ENCODE data around the gene RUVBL2.

Gene RUVBL2

GRCh38 chr19:48964205-48965039, 29.3 kb upstream of the RUVBL2 start:
- no peak for DNase-seq

- peak; percentile 96 for DNase-seq
Observed at GRCh38 chr19:48965040-48965805, 28.5 kb upstream of the RUVBL2 start, which contains the start of gene FTL. Gene FTL (plus strand): TSS chr19:48965309. CDS start chr19:48965508, 199 bp downstream.

DNA sequence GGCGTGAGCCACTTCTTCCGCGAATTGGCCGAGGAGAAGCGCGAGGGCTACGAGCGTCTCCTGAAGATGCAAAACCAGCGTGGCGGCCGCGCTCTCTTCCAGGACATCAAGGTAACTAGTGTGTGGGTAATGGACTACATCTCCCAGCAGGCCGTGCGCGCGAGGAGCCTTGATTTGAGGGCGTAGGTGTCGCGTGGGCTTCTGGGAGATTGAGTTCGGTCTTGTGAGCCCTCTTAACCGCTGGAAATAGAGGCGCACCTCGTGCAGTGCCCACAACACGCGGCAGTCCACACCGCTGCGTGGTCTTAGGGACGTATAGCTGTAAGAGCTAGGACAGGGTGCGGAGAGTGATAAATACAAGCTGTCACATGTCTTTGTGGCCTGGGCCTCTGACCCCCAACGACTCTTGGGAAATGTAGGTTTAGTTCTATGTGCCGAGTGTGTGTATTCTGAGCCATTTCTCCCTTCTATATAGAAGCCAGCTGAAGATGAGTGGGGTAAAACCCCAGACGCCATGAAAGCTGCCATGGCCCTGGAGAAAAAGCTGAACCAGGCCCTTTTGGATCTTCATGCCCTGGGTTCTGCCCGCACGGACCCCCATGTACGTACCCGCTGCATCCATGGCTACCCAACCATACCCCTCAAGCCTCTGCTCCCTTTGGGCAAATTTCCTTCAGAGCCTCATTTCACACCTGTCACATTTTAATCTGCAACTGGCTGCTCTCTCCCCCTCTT, 27.7 kb upstream of the RUVBL2 start:
- DNase-seq: peak; percentile 87

DNA sequence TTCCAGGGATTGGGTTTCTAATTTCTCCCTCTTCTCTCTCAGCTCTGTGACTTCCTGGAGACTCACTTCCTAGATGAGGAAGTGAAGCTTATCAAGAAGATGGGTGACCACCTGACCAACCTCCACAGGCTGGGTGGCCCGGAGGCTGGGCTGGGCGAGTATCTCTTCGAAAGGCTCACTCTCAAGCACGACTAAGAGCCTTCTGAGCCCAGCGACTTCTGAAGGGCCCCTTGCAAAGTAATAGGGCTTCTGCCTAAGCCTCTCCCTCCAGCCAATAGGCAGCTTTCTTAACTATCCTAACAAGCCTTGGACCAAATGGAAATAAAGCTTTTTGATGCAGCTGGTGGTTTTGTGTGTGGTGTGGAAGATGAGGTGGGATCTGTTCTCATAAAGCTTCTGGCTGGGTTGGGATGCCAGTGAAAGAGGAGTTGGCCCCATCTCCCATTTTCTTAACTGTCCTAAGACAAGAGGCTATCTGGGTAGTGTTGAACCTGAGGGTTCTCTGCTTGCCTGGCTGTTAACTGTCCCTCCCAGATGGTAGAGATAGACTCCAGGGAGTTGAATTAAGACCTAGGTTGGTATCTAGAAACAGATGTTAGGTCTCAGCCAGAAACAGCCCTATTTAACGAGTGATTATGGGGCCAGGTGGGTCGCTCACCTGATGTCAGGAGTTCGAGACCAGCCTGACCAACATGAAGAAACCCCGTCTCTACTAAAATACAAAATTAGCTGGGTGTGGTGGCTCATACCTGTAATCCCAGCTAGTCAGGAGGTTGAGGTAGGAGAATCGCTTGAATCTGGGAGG, 26.9 kb upstream of the RUVBL2 start:
- DNase-seq: no peak

DNA sequence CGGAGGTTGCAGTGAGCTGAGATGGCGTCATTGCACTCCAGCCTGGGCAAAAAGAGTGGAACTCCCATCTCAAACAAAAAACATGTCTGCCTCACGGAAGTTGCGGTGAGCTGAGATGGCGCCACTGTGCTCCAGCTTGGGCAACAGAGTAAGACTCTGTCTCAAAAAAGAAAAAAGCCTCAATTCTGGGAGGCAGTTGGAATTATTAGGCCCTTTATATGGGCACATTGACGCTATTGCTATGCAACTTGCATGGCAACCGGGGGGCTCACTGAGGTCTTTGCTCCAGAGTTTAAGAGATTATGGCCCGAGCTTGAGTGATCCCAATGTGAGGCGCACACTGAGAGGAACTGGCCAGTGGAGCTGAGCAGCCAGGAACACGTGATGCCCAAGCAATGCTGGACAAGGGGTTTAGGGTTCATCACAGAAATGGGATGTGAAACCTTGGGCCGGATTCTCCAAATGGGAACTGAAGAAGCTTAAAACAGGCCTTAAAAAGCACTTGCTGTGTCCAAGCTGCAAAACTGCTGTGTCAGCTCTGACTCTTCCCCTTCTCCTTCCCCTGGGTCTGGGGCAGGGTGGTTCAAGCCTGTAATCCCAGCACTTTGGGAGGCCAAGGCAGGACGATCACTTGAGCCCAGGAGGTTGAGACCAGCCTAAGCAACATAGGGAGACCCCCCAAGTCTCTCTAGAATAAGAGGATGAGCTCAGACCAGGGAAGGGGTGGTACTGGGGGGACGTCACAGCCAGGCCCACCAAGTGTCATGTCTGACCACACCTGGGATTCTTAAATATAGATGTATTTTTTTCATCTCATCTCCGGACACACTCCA, 26.1 kb upstream of the RUVBL2 start:
- peak; percentile 78 for DNase-seq

DNA sequence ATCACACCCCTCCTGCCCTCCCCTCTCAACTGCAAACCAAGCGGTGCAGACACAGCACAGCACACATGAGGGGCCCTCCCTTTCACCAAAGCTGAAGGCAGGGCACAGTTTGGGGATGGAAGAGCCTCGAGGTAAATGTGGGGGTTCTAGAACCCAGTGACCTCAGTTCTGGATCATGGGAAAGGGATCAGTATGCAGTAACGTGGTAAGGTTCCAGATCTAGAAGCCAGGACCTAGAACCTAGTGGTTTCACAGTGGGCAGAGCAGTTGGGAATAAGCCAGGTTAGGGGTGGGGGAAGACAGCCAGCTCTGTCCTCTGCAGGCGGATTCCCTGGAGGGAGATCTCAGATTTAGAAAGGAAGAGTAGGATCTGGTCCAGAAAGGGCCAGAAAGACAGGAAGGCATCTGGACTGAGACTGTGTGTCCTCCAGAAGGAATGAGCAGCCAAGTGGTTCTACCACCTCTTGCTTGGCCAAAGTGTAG, 25.5 kb upstream of the RUVBL2 start:
- no peak for DNase-seq

GRCh38 chr19:48968813-48969218, 24.9 kb upstream of the RUVBL2 start:
- no peak for DNase-seq

DNA sequence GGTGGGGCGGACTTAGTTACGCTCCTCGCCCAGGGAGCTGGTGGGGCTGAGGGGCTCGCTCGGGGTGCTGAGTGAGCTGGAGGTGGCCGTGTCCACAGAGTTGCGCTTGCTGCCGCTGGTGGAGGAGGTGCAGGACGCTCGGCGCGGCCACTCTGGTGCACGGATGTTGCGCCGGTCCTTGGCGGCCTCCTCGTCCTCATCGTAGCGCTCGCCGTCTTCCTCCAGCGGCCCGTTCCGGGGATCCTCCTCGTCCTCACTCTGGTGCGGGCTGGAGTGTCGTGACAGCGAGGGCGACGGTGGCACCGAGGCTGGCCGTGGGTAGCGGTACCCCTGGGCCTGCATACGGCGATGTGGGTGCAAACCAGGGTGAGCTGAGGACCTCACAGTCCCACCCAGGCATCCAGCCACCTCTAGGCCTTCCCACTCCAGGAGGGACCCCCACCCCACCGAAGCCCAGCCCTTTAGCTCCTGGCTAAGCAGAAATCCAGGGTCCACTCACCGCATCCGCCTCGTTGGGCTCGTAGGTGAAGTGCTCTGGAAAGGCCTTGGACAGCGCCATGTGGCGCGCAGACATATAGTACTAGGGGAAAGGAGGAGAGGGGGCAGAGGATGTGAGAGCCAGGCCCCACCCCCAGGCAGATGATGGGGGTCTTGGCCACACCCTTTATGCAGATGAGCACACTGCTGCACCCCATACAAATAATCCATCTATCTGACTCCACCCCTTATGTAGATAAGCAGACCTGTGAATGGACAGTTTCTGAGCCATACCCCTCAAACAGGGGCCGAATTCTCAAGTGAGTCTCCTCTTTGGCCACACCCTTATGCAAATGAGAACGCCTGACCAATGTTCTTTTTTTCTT, 24.2 kb upstream of the RUVBL2 start:
- no peak for DNase-seq

GRCh38 chr19:48970139-48970766, 23.4 kb upstream of the RUVBL2 start:
- DNase-seq: no peak

DNA sequence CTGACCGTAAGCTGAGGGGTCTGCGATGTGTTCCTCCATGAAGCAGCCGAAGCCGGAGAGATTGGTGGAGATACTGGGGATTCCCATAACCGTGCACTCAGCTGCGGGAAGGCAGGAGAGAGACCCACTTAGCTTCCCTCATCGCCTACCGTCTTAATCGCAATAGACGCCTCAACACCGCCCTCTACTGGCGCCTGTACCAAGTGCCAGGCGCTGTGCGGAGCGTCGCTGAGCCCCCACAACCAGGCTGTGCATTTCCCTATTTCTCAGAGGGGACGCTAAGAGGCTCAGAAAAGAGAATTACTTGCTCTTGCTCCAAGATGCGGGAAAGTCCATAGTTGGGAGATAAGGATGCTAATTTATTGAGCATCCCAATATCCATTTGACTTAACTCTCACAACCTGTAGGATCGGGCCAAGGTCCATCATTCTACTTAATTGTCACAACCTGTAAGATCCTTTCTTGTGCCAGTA, 22.7 kb upstream of the RUVBL2 start:
- peak; percentile 74 for DNase-seq

- no peak for DNase-seq
Observed at GRCh38 chr19:48975947-48976847, 17.5 kb upstream of the RUVBL2 start.

GRCh38 chr19:48977061-48977460, 16.6 kb upstream of the RUVBL2 start:
- no peak for DNase-seq

GRCh38 chr19:48982280-48982679, 11.4 kb upstream of the RUVBL2 start:
- DNase-seq: no peak

DNA sequence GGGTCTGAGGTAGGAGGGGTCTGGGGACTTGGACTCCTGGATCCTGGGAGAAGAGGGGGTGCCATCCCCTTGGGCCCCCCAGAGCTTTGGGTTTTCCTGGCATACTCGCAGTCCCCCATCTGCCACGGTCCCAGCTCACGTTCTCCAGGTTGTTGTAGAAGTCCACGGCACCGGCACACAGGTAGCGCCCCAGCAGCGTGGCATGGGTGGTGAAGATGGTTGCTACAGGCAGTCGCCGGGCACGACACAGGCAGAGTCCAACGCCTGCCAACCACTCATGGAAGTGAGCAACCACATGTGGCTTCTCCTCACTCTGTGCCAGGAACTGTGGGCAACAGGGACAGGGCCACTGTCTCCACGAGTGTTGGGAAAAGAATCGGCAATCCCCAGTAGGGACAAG, 8.0 kb upstream of the RUVBL2 start:
- DNase-seq: no peak

- DNase-seq: no peak
Observed at GRCh38 chr19:48986211-48986610, 7.5 kb upstream of the RUVBL2 start.

GRCh38 chr19:48987323-48987722, 6.4 kb upstream of the RUVBL2 start:
- no peak for DNase-seq

DNA sequence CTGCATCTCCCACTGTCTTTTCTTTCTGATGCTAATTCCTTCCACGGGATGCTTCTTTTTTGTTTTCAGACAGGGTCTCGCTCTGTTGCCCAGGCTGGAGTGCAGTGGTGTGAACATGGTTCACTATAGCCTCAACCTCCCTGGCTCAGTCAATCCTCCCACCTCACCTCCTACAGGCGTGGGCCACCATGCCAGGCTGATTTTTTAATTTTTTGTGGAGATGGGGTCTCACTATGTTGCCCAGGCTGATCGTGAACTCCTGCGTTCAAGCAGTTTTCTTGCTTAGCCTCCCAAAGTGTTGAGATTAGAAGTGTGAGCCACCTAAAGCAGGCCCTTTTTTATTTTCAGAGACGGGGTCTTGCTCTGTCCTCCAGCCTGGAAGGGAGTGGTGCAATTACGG, 5.4 kb upstream of the RUVBL2 start:
- no peak for DNase-seq

DNA sequence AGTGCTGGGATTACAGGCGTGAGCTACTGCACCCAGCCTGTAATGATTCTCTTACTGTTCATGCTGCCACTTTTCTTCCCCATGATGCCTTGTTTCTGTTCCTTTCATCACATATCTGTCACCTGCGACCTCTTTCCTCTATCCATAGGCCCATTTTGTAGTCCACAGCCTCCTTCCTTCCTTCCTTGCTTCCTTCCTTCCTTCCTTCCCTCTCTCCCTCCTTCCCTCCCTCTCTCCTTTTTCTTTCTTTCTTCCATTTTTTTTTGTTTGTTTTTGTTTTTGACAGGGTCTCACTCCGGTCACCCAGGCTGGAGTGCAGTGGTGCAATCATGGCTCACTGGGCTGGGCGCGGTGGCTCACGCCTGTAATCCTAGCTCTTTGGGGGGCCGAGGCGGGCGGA, 4.8 kb upstream of the RUVBL2 start:
- no peak for DNase-seq

Data from CD4-positive, alpha-beta T cell treated with Interleukin-15 for 1 hour (primary cell).